Measurements from ENCODE around the gene PTPRN2. TPM values are rescaled to one million over a fixed set of nuclear protein-coding genes. Genes with fewer than 3 reads are reported as not detected.

Gene PTPRN2
- total and polyA plus RNA-seq, 9 of the 15 experiments (the other 6 are each of a cell fraction or from before 2014, with no cell fraction given): not detected

DNA sequence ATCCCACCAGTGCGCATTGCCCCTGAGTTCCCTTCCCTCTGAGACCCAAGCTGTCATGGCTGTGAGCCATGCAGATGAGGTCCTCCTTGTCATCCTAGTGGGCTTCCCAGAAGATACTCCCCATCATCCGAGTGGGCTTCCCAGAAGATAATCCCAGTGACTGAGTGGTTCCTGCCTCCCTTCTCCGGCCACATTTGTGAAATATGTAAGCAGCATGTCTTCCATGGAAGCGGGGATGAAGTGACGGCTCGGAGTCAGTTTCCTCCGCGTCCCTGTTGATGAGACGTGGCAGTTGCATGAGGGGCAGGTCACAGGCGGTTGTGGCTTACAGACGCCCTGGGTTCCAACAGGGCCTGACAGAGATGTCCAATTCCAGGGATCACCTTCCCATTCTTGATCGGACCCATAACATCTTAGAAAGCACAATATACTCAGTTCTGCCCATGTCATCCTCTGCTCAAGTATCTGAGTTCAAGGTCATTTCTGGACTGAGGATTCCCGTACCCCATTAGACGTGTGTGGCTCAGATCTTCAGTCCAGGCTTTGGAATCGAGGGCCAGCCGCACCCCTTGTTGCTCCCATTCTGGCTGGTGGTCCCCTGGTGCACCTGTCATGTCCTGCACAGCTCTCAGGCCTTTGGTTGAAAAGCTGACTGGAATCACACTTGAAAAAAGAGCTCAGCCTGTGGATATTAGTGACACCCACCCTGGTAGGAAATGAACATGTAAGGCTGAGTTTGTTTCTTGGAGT lies 166.9 kb downstream of the PTPRN2 start:
- intact Hi-C loops (cut with micrococcal nuclease) (no loop called here), in situ Hi-C loops (cut with MboI) (no loop called here)
- H3K79me2 ChIP-seq (ENCODE audit: control insufficient read depth, insufficient read depth, low read length): no peaks in the 10 kb centered on the region
- ChIA-PET POLR2A (interaction anchor here (2.1 kb wide), 1 partner anchor 14 kb away, joined by 6 read pairs; no protein-coding TSS in a partner anchor), CTCF (ENCODE audit: low intra/inter-chr PET ratio) (no interaction called here)
- no peak overlapping the region for H3K27ac ChIP-seq (ENCODE audit: extremely low read depth, low read depth, low read length)
- no TSS peak for BruUV-seq (replicated peaks)
- no peak overlapping the region for H3K4me2 ChIP-seq (ENCODE audit: insufficient read depth, low read length)
- 2% methylated on average over 16 of the region's 16 CpGs for WGBS (ENCODE audit: insufficient coverage, low coverage, missing lambda C conversion rate)
- no peaks in the 10 kb centered on the region for H3K9me1 ChIP-seq (ENCODE audit: control insufficient read depth, insufficient read depth, low read length)
- H3K27me3 ChIP-seq (ENCODE audit: control insufficient read depth in 2 of 2, insufficient read depth in 2 of 2, low read length in 2 of 2): peaks cover 34 to 56% of the 10 kb centered on the region in 2 experiments
- H2AFZ ChIP-seq (ENCODE audit: low read depth, low read length): no peak overlapping the region
- H3K4me1 ChIP-seq (replicated peaks in 1 of 2; ENCODE audit: control insufficient read depth in 2 of 2, insufficient read depth in 2 of 2, low read length in 2 of 2): peaks cover 6 to 8% of the 10 kb centered on the region in 2 experiments; a peak in 4 of 5 replicates
- H3K9ac ChIP-seq (ENCODE audit: insufficient read depth in 1 of 2, low read depth in 2 of 2, low read length in 2 of 2): no peak overlapping the region
- ATAC-seq: no peak
- TF ChIP-seq ZNF79 (CRISPR knock-in tag; IDR thresholded peaks at IDR 0.05; ENCODE audit: low read depth) (no peak), ZNF766 (CRISPR knock-in tag; conservative IDR thresholded peaks at IDR 0.05) (no peak), CREBBP (IDR thresholded peaks at IDR 0.05; ENCODE audit: low read depth, low read length) (no peak), HSF4 (CRISPR knock-in tag; IDR thresholded peaks at IDR 0.05; ENCODE audit: borderline replicate concordance) (no peak), ZNF24 (IDR thresholded peaks at IDR 0.05) (no peak), CEBPG (CRISPR knock-in tag; IDR thresholded peaks at IDR 0.05) (no peak), CEBPG (tag; conservative IDR thresholded peaks at IDR 0.05 in 1 of 2, IDR thresholded peaks at IDR 0.05 in 1 of 2) (no peak), ZNF75A (CRISPR knock-in tag; IDR thresholded peaks at IDR 0.05) (no peak), NCOA4 (IDR thresholded peaks at IDR 0.05; ENCODE audit: partially characterized antibody) (no peak), ILK (tag; IDR thresholded peaks at IDR 0.05; ENCODE audit: borderline replicate concordance, low read depth) (no peak), ZNF431 (CRISPR knock-in tag; IDR thresholded peaks at IDR 0.05) (no peak)
- TF ChIP-seq, protein P1, sequence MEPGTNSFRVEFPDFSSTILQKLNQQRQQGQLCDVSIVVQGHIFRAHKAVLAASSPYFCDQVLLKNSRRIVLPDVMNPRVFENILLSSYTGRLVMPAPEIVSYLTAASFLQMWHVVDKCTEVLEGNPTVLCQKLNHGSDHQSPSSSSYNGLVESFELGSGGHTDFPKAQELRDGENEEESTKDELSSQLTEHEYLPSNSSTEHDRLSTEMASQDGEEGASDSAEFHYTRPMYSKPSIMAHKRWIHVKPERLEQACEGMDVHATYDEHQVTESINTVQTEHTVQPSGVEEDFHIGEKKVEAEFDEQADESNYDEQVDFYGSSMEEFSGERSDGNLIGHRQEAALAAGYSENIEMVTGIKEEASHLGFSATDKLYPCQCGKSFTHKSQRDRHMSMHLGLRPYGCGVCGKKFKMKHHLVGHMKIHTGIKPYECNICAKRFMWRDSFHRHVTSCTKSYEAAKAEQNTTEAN (CRISPR knock-in tag; IDR thresholded peaks at IDR 0.05): no peak
- TF ChIP-seq, protein P2, sequence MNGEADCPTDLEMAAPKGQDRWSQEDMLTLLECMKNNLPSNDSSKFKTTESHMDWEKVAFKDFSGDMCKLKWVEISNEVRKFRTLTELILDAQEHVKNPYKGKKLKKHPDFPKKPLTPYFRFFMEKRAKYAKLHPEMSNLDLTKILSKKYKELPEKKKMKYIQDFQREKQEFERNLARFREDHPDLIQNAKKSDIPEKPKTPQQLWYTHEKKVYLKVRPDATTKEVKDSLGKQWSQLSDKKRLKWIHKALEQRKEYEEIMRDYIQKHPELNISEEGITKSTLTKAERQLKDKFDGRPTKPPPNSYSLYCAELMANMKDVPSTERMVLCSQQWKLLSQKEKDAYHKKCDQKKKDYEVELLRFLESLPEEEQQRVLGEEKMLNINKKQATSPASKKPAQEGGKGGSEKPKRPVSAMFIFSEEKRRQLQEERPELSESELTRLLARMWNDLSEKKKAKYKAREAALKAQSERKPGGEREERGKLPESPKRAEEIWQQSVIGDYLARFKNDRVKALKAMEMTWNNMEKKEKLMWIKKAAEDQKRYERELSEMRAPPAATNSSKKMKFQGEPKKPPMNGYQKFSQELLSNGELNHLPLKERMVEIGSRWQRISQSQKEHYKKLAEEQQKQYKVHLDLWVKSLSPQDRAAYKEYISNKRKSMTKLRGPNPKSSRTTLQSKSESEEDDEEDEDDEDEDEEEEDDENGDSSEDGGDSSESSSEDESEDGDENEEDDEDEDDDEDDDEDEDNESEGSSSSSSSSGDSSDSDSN (IDR thresholded peaks at IDR 0.05; ENCODE audit: borderline replicate concordance in 1 of 2, low read depth in 2 of 2, low read length in 2 of 2): no peak
- TF ChIP-seq, protein P3, sequence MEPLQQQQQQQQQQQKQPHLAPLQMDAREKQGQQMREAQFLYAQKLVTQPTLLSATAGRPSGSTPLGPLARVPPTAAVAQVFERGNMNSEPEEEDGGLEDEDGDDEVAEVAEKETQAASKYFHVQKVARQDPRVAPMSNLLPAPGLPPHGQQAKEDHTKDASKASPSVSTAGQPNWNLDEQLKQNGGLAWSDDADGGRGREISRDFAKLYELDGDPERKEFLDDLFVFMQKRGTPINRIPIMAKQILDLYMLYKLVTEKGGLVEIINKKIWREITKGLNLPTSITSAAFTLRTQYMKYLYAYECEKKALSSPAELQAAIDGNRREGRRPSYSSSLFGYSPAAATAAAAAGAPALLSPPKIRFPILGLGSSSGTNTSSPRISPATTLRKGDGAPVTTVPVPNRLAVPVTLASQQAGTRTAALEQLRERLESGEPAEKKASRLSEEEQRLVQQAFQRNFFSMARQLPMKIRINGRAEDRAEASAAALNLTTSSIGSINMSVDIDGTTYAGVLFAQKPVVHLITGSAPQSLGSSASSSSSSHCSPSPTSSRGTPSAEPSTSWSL (CRISPR knock-in tag; IDR thresholded peaks at IDR 0.05; ENCODE audit: borderline replicate concordance): no peak
- TF ChIP-seq, protein P4, sequence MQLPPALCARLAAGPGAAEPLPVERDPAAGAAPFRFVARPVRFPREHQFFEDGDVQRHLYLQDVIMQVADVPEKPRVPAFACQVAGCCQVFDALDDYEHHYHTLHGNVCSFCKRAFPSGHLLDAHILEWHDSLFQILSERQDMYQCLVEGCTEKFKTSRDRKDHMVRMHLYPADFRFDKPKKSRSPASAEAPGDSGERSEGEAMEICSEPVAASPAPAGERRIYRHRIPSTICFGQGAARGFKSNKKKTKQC (CRISPR knock-in tag; IDR thresholded peaks at IDR 0.05): no peak
- no peaks in the 10 kb centered on the region for H3K36me3 ChIP-seq (ENCODE audit: control insufficient read depth, insufficient read depth, low read length)
- H3K4me3 ChIP-seq: no peak overlapping the region
- DNase-seq (ENCODE audit: extremely low read depth in 1 of 4, low spot score in 3 of 4): no peak
- no peak for FAIRE-seq
- no peaks in the 10 kb centered on the region; the same call in 1 of the 2 replicates for H3K9me3 ChIP-seq (replicated peaks; ENCODE audit: control insufficient read depth, insufficient read depth, low read depth, low read length)
- peaks cover 19% of the 10 kb centered on the region for H4K20me1 ChIP-seq (replicated peaks; ENCODE audit: control insufficient read depth, insufficient read depth, low read length)
